DMS153 treated with DMSO at 0.1 percent for 48 hours (cell line): ENCODE results near the gene SPAG16.

Experiments used
- DNase-seq: peaks from one replicate; lab custom pipeline; 2025; ENCODE audit not compliant: unreplicated experiment; lab: John Stamatoyannopoulos, UW

SPAG16 gene

DNA sequence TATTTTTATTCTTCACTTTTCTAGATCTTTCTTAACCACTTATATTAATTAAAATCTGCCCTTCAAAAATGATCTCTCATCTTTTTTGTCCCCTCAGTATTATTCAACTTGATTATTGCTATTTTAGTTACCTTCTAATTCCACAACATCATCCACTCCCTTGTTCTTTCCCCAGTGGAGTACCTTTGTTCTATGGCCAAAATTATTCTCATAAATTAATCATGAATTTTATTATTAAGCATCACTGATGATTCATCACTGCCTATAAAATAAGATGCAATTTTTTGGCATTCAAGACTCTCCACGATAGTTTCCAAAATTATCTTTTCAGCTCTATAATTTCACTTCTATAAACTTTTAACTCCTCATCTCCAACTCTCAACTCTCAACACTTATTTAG, 505.7 kb downstream of the SPAG16 start:
- DNase-seq: no peak

GRCh38 chr2:213792045-213792444, 507.8 kb downstream of the SPAG16 start:
- DNase-seq: no peak

GRCh38 chr2:213806125-213806726, 522.0 kb downstream of the SPAG16 start:
- DNase-seq: peak; percentile 10

DNA sequence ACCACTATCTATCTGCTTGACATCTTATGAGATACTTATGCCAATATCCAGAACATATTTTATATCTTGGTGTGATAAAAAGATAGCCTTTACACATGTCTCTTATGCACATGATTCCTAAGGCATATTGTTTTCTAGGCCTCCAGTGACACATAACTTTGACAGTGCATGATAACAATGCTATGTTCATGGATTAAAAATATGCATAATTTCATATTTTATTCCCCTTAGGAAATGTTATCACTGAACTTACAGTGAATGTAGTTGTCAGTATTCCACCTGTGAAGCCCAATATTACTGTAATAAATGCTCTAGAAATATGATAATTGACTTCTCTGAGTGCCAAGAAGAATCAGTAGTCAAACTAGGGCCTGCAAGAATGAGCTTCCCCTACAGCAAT, 532.3 kb downstream of the SPAG16 start:
- DNase-seq: no peak

GRCh38 chr2:213818436-213818835, 534.2 kb downstream of the SPAG16 start:
- no peak for DNase-seq

GRCh38 chr2:213834331-213834730, 550.1 kb downstream of the SPAG16 start:
- no peak for DNase-seq

GRCh38 chr2:213834746-213835145, 550.5 kb downstream of the SPAG16 start:
- no peak for DNase-seq

DNA sequence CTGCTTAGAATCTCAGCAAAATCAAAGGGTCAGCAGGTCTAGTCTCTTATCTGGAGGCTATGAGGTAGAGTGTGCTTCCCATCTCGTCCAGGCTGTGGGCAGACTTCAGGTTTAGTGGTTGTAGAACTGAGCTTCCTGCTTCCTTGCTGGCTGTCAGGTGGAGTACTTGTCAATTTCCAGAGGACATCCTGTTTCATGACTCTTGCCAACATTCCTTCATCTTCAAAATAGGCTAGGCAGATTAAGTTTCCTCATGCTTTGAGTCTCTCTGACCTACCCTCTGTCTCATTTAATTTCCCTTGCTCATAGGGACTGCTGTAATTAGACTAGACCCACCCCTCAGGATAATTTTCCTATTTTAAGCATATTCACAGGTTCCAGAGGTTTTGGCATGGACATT, 562.6 kb downstream of the SPAG16 start:
- no peak for DNase-seq

DNA sequence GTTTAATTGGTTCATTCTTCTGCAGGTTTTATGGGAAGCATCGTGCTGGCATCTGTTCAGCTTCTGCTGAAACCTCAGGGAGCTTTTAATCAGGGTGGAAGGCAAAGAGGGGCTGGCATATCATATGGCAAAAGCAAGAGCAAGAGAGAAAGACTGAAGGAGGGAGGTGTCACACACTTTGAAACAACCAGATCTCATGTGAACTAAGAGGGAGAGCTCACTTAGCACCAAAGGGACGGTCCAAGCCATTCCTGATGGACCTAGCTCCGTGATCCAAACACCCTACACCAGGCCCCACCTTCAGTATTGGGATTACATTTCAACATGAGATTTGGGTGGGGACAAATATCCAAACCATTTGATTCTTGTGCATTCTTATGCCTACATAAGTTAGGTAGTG, 563.1 kb downstream of the SPAG16 start:
- no peak for DNase-seq

GRCh38 chr2:213848631-213849030, 564.4 kb downstream of the SPAG16 start:
- DNase-seq: no peak

GRCh38 chr2:213861638-213862037, 577.4 kb downstream of the SPAG16 start:
- DNase-seq: no peak

DNA sequence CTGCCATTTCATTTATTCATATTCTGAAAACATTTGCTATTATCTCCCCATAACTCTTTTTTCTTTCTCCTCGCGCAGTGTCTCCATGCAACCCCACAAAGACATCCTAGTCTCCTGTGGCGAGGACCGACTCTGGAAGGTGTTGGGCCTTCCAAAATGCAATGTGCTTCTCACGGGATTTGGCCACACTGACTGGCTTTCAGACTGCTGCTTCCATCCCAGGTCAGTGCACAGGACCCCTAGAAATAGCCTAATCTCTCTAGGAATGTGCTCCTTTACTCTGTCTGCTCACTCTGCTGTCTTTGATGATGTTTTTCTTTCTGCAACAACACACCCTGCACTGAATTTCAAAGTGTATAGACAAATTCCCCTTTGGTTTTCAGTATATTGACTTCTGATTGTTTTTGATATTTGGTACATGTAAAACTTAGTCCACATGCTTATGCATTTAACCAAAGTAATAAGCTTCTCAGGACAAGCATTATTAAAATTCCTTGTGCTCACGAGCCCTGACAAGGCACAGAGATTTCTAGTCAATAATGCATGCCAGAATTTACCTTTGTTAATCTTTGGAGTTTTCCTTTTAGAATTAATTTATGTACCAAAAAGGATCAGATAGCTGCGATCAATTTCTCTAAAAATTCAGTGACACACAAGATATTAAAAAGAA, 578.3 kb downstream of the SPAG16 start:
- DNase-seq: no peak

DNA sequence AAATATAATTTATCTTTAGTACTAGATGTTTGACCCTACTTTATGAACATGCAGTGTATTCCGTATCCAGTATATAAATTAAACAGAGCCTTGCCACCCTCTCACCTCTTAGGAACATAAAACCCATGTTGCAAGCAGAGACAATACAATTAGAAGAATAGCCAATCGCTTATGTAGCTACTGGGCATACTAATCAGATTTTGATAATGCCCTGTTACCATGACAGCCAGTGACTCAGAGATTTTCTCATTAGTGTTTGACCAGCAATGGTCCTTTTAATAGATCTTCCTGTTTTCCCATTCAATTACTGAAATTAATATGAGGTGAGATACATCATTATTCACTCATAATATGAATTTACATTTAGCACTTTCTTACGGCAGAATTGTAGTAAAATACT, 579.3 kb downstream of the SPAG16 start:
- no peak for DNase-seq

GRCh38 chr2:213868526-213868925, 584.3 kb downstream of the SPAG16 start:
- no peak for DNase-seq

DNA sequence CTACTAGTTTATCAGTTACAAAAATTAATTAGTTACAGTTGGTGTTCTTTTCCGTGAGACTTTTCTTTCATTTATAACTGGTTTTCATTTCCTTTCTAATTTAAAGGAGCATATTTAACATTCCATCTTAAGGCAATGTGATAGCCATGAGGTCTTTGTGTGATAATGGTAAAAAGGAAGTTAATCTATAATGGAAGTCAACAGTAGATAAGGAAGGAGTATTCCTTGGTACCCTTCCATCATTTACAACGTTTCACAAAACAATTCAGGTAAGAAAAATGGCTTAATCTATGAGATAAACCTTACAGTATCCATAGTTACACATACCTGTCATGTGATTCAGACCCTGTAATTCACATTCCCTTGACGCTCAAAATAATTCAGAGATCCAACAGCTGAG, 601.2 kb downstream of the SPAG16 start:
- no peak for DNase-seq

- DNase-seq: no peak
Observed at GRCh38 chr2:213914510-213914909, 630.2 kb downstream of the SPAG16 start.

- no peak for DNase-seq
Observed at GRCh38 chr2:213920014-213920413, 635.8 kb downstream of the SPAG16 start.

- peak; percentile 24 for DNase-seq
Observed at GRCh38 chr2:213923543-213923942, 639.3 kb downstream of the SPAG16 start.

DNA sequence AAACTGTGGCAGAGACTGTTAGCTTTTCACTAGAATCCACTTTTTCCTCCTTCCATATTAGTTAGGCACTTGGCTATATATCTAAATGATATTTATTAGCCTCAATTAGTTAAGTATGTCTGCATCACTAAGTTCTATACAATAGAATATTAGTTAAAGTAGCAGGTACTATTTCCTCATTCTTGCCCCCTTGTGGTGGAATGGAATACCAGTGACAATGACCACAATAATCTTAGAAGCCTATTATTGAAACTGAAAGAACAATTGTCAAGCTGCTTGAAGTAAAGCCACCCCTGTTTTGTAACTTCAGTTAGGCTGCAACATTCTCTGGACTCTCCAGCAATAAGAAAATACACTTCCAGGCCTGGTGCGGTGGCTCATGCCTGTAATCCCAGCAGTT, 650.3 kb downstream of the SPAG16 start:
- no peak for DNase-seq

DNA sequence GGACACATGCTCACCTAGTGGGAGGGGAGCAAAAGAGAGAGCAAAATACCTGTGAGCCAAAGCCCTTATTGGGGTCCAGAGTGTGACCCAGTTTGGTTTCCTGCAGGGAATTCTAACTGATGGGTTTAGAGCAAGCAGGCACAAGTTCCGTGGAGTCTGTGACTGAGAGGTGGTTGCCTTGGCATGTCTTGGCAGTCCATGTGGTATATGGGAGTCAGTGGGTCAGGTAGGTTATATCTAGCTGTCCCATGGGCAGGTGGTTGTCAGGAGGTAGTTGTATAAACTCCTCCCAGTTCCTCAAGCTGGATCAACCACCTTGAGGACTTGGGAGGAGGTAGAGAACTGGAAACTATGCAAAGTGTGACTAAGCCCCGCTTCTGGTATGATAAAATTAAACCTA, 673.8 kb downstream of the SPAG16 start:
- no peak for DNase-seq

- no peak for DNase-seq
Observed at GRCh38 chr2:213959589-213959988, 675.3 kb downstream of the SPAG16 start.

DNA sequence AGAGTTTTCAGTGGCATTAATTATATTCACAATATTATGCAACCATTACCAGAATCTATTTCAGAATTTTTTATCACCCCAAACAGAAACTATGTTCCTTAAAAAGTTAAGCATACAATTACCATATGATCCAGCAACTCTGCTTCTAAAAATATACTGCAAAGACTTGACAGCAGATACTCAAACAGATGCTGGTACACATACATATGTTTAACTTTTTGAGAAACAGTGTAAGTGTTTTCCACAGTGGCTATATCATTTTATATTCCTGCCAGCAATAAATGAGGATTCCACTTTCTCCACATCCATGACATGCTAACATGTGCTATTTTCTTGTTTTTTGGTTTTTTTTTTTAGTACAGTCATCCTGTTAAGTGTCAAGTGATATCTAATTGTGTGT, 687.3 kb downstream of the SPAG16 start:
- DNase-seq: no peak

DNA sequence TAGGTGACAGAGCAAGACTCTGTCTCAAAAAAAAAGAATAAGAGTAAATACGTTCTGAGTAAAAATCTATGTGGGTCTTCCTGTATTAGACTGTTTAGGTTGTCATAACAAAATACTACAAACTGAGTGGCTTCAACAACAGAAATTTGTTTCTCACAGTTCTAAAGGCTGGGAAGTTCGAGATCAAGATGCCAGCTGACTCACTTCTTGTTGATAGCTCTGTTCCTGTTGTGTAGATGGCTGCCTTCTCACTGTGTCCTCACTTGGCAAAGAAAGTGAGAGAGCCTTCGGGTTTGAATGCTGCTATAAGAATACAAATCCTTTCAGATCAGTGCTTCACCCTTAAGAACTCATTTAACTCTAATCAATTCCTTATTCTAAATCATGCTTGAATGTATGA, 696.6 kb downstream of the SPAG16 start:
- no peak for DNase-seq
